Prostate gland (tissue), 2 donors: ENCODE measurements around the gene NCOA3. TPM values are rescaled to one million over a fixed set of nuclear protein-coding genes. Genes with fewer than 3 reads are reported as not detected.
"Not testable (repeated sequence)": the region's sequence is repeated elsewhere in the genome, so short reads cannot be mapped to it uniquely, and the experiment has no call there.

ENCODE experiments used
- DNase-seq: peaks from one replicate; pipeline ENCODE4 v3.0.0-alpha.2; 2019; ENCODE audit warnings: low spot score
- H3K27ac ChIP-seq, 2 donors: fragments of 200-600 bp; sonication (generic); 2 replicates each; pipeline ENCODE4 v1.5.1; 2017 to 2019
- H3K27me3 ChIP-seq: fragments of 200-600 bp; sonication (generic); replicated peaks from 2 replicates; pipeline ENCODE4 v1.5.1; 2019; ENCODE audit not compliant: insufficient read depth
- H3K36me3 ChIP-seq, 2 donors: fragments of 200-600 bp; sonication (generic); 1 replicate in 1 of 2; 2 replicates in 1 of 2; pipeline versions ENCODE4 v1.5.1 to v1.8.1; 2017 to 2019
- H3K4me1 ChIP-seq: fragments of 200-600 bp; sonication (generic); replicated peaks from 2 replicates; pipeline ENCODE4 v1.5.1; 2019
- H3K4me3 ChIP-seq, 2 donors: fragments of 200-600 bp; sonication (generic); 2 replicates each; pipeline ENCODE4 v1.5.1; 2017 to 2019
- H3K9me3 ChIP-seq: fragments of 200-600 bp; sonication (generic); 2 replicates; pipeline ENCODE4 v1.5.1; 2017
- POLR2A ChIP-seq: fragments of 450-650 bp; IDR thresholded peaks from one replicate; pipeline ENCODE4 v1.6.1; 2016; ENCODE audit warnings: antibody characterized with exemption, mild to moderate bottlenecking
- POLR2AphosphoS5 ChIP-seq: sonication (generic); formaldehyde crosslinking; IDR thresholded peaks from one replicate; pipeline ENCODE4 v1.6.1; 2017; ENCODE audit warnings: antibody characterized with exemption
- WGBS: methylation state at CpG from one replicate; pipeline ENCODE4 v1.1.5; 2018; 5-methylcytosine and 5-hydroxymethylcytosine counted together
- intact Hi-C: fragments of 100-400 bp; cut with DNase I; formaldehyde crosslinking; loops from one replicate; pipeline ENCODE4 v1.14.2; 2022
- total RNA-seq, 2 donors: library from RNA; depleted of rRNA; stranded (reverse); fragments of >200 nt; gene quantifications; one replicate each; pipeline ENCODE4 v1.1.0, GENCODE V29; 2016
- TF ChIP-seq, protein P1 (sequence below), 4 experiments: fragments of 200-600 bp in 2 of 4; fragments of 450-650 bp in 2 of 4; sonication (generic) in 2 of 4; IDR thresholded peaks; 1 replicate in 3 of 4; 2 replicates in 1 of 4; pipeline ENCODE4 v1.5.1; 2016 to 2019; ENCODE audit warnings: antibody characterized with exemption in 4 of 4, mild to moderate bottlenecking in 2 of 4, moderate library complexity in 2 of 4

The NCOA3 gene
- total RNA-seq, 2 donors from 2014 or later, result 21.6 to 35.6 TPM

DNA sequence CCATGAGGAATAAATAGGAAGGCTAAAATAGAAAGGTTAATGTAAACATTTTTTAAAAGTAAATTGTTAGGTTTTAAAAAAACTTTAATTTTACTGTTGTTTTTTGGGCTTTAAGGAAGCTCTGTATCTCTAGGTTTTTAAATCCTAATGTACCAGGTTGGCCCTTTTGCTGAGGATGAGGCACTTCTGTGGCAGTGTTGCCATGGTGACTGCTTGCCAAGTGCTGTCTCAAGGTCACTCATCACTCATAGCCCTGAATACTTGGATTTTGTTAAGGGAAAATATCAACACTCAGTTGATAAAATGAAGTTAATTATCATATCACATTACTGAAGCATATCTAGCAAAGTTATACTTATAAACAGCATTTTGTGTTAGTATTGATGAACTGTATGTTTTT lies 50.2 kb downstream of the NCOA3 start:
- Histone ChIP-seq H3K4me3 (no peak overlapping the region), H3K4me1 (no peaks in the 10 kb centered on the region), H3K27me3 (no peaks in the 10 kb centered on the region), H3K9me3 (no peaks in the 10 kb centered on the region), H3K36me3 (no peaks in the 10 kb centered on the region), H3K27ac (no peak overlapping the region)
- no peak for TF ChIP-seq POLR2A
- TF ChIP-seq POLR2AphosphoS5, result no peak
- TF ChIP-seq, protein P1, sequence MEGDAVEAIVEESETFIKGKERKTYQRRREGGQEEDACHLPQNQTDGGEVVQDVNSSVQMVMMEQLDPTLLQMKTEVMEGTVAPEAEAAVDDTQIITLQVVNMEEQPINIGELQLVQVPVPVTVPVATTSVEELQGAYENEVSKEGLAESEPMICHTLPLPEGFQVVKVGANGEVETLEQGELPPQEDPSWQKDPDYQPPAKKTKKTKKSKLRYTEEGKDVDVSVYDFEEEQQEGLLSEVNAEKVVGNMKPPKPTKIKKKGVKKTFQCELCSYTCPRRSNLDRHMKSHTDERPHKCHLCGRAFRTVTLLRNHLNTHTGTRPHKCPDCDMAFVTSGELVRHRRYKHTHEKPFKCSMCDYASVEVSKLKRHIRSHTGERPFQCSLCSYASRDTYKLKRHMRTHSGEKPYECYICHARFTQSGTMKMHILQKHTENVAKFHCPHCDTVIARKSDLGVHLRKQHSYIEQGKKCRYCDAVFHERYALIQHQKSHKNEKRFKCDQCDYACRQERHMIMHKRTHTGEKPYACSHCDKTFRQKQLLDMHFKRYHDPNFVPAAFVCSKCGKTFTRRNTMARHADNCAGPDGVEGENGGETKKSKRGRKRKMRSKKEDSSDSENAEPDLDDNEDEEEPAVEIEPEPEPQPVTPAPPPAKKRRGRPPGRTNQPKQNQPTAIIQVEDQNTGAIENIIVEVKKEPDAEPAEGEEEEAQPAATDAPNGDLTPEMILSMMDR (IDR thresholded peaks at IDR 0.05), result no peak
- intact Hi-C loops, result loop anchor here (10.0 kb wide), 1 partner anchor 47 kb away; the partner anchor contains the start of gene NCOA3
- no peak for DNase-seq

DNA sequence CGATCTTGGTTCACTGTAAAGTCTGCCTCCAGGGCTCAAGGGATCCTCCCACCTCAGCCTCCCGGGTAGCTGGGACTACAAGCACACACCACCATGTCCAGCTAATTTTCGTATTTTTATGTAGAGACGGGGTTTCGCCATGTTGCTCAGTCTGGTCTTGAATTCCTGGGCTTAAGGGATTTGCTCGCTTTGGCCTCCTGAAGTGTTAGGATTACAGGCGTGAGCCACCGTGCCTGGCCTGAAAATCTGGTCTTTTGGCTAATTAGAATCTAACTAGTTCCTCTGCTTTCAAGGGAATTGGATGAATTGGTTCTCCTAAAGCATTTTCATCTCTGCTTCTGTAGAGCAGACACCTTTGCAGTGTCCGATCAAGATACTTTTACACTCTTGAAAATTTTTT lies 51.3 kb downstream of the NCOA3 start:
- H3K9me3 ChIP-seq, result no peaks in the 10 kb centered on the region
- 97% methylated on average over 9 of the region's 9 CpGs for WGBS
- H3K27ac ChIP-seq, result no peak overlapping the region
- H3K27me3 ChIP-seq, result no peaks in the 10 kb centered on the region
- no peak for TF ChIP-seq POLR2A
- TF ChIP-seq POLR2AphosphoS5, result no peak
- TF ChIP-seq, protein P1 (IDR thresholded peaks at IDR 0.05), result no peak
- H3K4me3 ChIP-seq, result no peak overlapping the region
- intact Hi-C loops, result loop anchor here (10.0 kb wide), 1 partner anchor 48 kb away; the partner anchor contains the start of gene NCOA3
- no peaks in the 10 kb centered on the region for H3K36me3 ChIP-seq
- no peaks in the 10 kb centered on the region for H3K4me1 ChIP-seq
- DNase-seq, result no peak

DNA sequence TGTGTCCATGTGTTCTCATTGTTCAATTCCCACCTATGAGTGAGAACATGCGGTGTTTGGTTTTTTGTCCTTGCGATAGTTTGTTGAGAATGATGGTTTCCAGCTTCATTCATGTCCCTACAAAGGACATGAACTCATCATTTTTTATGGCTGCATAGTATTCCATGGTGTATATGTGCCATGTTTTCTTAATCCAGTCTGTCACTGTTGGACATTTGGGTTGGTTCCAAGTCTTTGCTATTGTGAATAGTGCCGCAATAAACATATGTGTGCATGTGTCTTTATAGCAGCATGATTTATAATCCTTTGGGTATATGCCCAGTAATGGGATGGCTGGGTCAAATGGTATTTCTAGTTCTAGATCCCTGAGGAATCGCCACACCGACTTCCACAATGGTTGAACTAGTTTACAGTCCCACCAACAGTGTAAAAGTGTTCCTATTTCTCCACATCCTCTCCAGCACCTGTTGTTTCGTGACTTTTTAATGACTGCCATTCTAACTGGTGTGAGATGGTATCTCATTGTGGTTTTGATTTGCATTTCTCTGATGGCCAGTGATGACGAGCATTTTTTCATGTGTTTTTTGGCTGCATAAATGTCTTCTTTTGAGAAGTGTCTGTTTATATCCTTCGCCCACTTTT lies 52.0 kb downstream of the NCOA3 start:
- WGBS, result 78% methylated on average over 6 of the region's 8 CpGs
- H3K4me1 ChIP-seq, result not testable (repeated sequence)

DNA sequence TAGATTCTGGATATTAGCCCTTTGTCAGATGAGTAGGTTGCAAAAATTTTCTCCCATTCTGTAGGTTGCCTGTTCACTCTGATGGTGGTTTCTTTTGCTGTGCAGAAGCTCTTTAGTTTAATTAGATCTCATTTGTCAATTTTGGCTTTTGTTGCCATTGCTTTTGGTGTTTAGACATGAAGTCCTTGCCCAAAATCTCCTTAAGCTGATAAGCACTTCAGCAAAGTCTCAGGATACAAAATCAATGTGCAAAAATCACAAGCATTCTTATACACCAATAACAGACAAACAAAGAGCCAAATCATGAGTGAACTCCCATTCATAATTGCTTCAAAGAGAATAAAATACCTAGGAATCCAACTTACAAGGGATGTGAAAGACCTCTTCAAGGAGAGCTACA lies 52.6 kb downstream of the NCOA3 start:
- not testable (repeated sequence) for H3K27me3 ChIP-seq, DNase-seq, H3K4me3 ChIP-seq, H3K36me3 ChIP-seq, H3K4me1 ChIP-seq, H3K27ac ChIP-seq, H3K9me3 ChIP-seq
- intact Hi-C loops, result loop anchor here (10.0 kb wide), 1 partner anchor 49 kb away; the partner anchor contains the start of gene NCOA3

More for the DNA sequence above, 52.0 kb downstream of the NCOA3 start:
- not testable (repeated sequence) for DNase-seq, H3K9me3 ChIP-seq, H3K4me3 ChIP-seq, H3K27ac ChIP-seq, H3K36me3 ChIP-seq, H3K27me3 ChIP-seq
- intact Hi-C loops, result loop anchor here (10.0 kb wide), 1 partner anchor 49 kb away; the partner anchor contains the start of gene NCOA3

DNA sequence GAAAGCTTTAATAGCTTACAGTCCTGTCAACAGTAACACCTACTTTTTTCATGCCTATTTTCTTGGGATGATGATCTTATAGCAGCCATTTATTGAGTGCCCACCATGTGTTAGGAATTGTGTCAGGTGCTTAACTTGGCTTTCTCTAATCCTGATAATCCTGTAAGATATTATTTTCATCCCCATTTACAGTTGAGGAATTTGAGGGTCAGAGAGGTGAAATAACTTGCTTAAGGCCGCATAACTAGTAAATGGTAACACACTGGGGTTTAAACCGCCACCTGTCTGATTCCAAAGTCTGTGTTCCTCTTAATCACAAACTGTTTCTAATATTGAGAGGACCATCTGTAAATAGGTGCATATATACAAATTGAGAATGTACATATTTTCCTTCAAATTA lies 55.5 kb downstream of the NCOA3 start:
- Histone ChIP-seq H3K9me3 (no peaks in the 10 kb centered on the region), H3K27me3 (no peaks in the 10 kb centered on the region), H3K4me3 (no peak overlapping the region), H3K27ac (no peak overlapping the region), H3K4me1 (no peaks in the 10 kb centered on the region), H3K36me3 (no peaks in the 10 kb centered on the region)
- DNase-seq, result no peak
- intact Hi-C loops, result loop anchor here (10.0 kb wide), 1 partner anchor 52 kb away; the partner anchor contains the start of gene NCOA3
- WGBS, result 66% methylated on average over 2 of the region's 2 CpGs
- TF ChIP-seq, protein P1 (IDR thresholded peaks at IDR 0.05), result no peak
- TF ChIP-seq POLR2A (no peak), POLR2AphosphoS5 (no peak)

DNA sequence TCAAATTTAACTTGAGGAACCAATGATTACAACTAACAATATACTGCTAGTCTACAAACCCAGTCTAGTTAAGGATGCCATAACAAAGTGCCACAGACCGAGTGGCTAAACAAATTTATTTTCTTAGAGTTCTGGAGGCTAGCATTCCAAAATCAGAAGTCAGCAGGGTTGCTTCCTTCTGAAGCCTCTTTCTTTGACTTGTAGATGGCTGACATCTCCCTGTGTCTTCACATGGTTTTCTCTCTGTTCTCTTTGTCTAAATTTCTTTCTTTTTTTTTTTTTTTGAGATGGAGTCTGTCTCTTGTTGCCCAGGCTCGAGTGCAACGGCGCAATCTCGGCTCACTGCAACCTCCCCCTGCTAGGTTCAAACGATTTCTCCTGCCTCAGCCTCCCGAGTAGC lies 56.1 kb downstream of the NCOA3 start:
- WGBS, result 86% methylated on average over 7 of the region's 7 CpGs
- intact Hi-C loops, result loop anchor here (10.0 kb wide), 1 partner anchor 53 kb away; the partner anchor contains the start of gene NCOA3
- DNase-seq, result no peak
- TF ChIP-seq, protein P1 (IDR thresholded peaks at IDR 0.05), result no peak
- TF ChIP-seq POLR2A, result no peak
- no peak for TF ChIP-seq POLR2AphosphoS5
- Histone ChIP-seq H3K27me3 (no peaks in the 10 kb centered on the region), H3K27ac (no peak overlapping the region), H3K36me3 (no peaks in the 10 kb centered on the region), H3K4me1 (no peaks in the 10 kb centered on the region), H3K4me3 (no peak overlapping the region), H3K9me3 (no peaks in the 10 kb centered on the region)
